GM19467 (cell line): ENCODE results near the gene VANGL2.

Experiments used
- ATAC-seq: cut with Tn5 transposase; IDR thresholded peaks from one replicate; pipeline ENCODE4 v1.9.1; 2021; ENCODE audit warnings: mild to moderate bottlenecking, moderate library complexity; ENCODE audit not compliant: unreplicated experiment

VANGL2 gene

DNA sequence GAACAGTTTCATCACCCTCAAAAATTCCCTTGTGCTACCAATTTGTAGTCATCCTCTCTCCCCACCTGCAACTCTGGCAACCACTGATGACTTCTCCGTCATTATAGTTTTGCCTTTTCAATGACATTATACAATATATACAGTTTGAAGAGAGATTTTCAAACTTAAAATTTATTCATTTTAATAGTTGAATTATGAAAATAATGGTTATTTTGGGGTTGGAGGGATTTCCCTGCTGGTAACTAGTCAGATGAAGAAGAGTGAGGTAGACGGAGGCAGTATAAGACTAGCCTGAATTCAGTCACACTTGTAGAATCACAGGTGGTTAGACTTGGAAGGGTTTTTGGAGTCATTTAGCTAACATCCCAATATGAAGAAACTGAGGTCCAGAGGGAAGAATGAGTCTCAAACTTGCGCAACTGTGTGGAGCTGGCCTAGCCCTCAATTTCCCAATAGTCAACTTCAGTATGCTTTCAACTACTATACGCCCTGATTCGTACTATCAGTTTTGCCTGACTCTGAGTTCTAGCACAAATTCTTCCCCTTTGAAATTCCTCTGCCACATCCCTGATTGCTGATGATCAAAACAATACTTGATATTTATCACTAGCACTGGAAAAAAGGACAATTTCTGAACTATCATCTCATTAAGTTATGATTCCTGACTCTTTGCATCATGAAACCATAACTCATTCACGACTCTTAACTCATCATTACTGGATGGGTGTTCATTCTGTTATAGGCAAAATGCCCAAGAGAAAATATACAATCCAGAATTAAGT lies 54.2 kb downstream of the VANGL2 start:
- no peak for ATAC-seq

DNA sequence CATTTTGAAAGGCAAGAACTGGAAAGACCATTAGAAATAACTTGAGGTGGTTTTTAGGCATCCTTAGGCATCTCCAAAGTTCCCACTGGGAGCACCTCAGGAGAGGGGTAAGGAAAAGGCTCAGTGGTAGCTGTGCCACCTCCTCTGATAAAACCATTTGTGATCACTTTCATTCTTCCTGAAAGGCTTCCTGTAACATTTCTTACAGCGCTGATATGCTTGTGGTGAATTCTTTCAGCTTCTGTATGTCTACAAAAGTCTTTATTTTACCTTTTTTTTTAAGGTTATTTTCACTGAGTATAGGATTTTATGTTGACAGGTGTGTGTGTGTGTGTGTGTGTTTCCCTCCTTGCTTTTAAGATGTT lies 54.8 kb downstream of the VANGL2 start:
- ATAC-seq: no peak

DNA sequence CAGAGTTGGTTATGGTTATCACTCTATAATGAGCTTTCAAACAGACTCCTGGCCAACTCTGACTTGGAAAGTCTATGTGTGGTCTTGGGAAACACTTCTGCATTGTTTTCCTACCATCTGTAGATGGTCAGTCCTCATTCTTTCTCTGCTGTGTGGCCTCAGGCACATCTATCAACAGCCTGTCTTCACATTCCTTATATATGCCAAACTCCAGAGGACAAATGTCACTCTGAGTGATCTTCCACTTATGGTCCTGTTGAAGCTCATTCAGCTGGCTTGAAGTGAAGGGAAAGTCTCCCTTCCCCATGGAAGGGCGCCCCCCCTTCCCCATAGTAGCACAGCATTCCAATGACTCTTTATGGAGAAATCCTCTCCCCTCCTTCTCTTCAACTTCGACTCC lies 58.7 kb downstream of the VANGL2 start:
- ATAC-seq: no peak

DNA sequence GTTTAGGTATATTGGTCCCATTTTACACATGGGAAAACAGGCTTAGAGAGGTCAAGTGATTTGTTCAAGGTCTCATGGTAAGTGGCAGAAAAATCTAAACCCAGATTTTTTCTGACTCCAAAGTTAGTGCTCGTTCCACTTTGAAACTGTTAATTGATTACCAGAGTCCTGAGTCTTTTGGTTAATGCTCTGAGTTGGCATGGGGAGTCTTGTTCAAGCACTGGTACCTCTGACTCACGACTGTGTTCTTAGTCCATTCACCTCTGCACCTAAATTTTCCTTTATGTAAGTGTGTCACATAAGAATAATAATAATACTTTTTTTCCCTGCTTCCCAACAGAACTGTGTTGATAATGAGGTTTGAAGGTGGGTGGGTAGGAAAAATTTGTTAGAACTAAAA lies 59.3 kb downstream of the VANGL2 start:
- no peak for ATAC-seq

DNA sequence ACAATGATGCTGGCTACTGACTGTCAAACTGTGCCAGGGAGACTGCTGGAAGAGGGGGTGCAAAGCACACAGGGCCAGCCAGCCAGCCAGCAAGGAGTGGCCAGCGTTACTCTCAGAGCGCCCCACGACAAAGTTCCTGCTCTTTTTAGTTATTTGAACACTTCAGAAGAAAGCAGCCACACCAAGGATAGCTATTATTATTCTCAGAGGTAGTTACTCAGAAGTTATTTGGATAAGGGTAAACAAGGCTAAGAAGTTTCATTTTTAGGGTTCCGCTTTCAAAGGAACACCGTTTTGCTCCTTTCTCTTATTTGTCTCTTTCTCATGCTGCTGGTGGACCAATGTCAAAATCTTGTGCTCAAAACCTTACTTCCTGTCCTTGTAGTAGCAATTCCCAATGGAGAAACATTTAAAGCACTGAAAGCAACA lies 59.9 kb downstream of the VANGL2 start:
- no peak for ATAC-seq

DNA sequence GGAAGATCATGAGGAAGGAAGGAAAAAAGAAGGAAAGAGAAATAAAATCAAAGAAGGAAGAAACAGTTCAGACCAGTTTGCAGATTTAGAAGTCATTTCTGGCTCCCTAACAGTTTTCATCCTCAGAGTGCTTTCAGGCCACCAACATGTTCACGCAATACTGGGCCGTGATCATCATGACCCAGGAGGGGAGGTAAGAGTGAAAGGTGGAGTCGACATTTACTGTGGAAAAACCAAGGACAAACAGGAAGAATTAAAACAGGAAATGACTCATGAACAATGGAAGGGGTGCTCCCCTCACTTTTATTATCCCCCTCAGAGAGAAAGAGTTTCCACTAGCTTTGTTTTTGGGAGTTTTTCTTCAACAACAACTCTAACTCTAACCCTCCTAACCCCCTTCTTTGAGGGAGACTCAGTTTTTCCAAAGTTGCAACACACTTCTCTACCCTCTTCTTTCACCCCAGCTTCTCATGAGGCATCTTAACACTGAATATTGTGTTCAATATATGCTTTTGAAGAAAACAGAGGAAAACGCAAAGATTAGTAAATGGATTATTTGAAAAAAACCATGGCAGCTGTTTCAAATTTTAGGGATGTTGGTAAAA lies 60.4 kb downstream of the VANGL2 start:
- ATAC-seq: no peak

DNA sequence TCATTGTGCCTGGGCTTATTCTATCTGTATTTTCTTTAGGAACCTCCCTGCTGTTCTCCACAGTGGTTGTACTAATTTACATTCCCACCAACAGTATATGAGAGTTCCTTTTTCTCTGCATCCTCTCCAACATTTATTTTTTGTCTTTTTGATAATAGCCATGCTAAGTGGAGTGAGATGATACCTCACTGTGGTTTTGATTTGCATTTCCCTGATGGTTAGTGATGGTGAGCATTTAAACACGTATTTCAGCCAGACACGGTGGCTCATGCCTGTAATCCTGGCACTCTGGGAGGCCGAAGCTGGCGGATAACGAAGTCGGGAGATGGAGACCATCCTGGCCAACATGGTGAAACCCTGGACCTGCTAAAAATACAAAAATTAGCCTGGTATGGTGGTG lies 64.8 kb downstream of the VANGL2 start:
- no peak for ATAC-seq

DNA sequence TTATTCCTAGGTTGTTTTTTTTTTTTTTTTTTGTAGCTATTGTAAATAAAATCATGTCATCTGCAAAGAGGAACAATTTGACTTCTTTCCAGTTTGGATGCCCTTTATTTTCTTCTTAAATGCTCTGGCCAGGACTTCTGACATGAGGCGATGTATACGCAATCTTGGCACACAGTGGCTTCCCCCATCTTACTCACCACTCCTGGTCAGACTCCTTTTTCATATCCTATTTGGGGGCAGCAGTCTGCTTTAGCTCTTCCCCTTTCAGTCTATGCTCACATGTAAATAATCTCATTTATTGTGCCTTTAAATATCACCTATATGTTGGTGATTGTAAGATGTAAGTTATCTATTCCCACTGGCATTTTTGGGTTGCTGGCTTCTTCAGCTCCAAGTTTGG lies 66.6 kb downstream of the VANGL2 start:
- no peak for ATAC-seq

DNA sequence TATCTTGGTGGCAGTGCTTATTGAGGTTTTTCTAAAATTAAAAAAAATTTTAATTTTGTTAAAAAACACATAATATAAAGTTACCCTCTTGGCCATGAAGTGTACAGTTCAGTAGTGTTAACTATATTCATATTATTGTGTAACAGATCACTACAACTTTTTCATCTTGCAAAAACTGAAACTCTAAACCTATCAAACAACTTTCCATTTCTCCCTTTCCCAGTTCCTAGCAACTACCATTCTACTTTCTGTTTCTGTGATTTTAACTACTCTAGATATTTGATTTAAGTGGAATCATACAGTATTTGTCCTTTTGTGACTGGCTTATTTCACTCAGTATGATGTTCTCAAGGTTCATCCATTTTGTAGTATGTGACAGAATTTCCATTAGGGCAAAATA lies 67.2 kb downstream of the VANGL2 start:
- no peak for ATAC-seq

DNA sequence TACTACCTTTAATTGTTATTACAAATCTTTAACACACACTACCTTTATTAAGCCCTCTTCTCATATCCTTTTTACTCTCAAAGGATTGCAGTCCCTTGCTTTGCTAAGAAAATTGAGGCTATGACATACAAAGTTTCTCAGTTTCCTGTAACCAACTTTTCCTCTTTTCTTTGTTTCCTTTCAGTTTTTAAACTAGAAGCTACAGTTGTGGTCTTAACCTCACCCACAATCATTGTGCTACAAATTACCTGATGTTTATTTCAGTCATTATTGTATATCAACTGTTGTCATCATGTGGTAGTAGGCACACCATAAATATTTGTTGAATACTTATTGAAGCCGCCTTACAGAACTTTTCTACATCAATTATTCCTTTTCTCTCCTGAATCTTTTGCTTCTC lies 70.9 kb downstream of the VANGL2 start:
- no peak for ATAC-seq

DNA sequence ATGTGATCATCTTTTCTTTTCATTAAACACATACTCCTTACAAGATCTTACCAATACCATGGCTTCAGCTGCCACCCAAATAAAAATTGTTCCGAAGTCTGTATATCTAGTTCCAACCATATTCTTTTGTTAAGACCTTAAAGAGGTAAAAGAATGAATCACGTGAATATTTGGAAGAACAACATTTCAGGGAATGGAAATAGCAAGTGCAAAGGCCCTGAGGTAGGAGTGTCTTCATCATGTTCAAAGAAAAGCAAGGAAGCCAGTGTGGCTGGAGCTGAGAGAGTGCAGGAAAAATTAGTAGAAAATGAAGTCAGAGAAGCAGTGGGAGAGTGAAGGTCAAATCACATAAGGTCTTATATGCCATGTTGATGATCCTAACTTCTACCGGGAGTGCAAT lies 71.7 kb downstream of the VANGL2 start:
- ATAC-seq: no peak

DNA sequence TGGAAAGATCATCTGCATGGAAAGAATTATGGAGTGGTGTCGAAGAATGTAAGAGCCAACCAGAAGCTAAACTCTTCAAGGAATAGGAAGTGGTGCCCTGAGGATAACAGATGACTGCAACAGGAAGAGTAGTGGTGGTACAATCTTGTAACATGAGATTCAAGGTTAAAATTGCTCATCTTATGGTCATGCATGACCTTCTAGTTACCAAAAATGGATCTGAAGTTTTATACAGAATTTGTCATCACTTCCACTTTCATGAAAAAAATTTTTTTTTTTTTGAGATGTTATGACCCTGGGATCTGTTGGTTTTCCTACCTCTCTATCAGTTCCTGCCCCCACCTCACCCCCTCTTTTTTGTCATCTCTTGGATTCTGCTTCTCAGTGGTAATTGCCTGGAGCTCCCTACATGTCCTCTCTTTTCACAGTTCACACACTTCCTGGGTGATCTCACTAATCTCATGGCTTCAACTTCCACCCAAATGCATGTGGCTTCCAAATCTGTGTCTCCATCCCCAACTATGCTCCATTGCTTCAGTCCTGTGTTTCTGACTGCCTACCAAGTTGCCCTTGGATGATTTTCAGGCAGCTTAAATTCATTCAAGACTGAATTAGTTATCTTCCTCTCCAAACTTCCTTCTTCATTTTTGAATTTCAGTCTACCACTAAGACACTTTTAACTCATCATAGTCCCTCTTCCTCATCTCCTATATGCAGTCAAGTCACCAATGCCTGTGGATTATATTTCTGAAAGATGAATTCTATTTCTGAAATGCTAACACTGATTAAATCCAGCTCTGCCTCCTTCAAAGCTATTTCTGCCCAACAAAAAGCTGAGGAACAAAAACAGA lies 74.3 kb downstream of the VANGL2 start:
- no peak for ATAC-seq
